Esophagus squamous epithelium (tissue), 5 donors: ENCODE data around the gene ITIH1. TPM values are rescaled to one million over a fixed set of nuclear protein-coding genes. Genes with fewer than 3 reads are reported as not detected.
A peak's percentile ranks its signal among the peaks of the same experiment; 100 is the strongest.

Source experiments
- DNase-seq: peaks from one replicate; lab custom pipeline; 2025; lab: John Stamatoyannopoulos, UW
- H3K27ac ChIP-seq, 4 donors: fragments of 200-600 bp; sonication (generic); one replicate each; pipeline ENCODE4 v1.5.1; 2016 to 2019; ENCODE audit warnings: mild to moderate bottlenecking in 1 of 4
- H3K27me3 ChIP-seq, 4 donors: fragments of 200-600 bp; sonication (generic); 1 replicate in 3 of 4; 2 replicates in 1 of 4; pipeline versions ENCODE4 v1.5.1 to v1.6.0; 2017 to 2021; ENCODE audit warnings: antibody characterized with exemption in 1 of 4
- H3K36me3 ChIP-seq, 3 donors: fragments of 200-600 bp; sonication (generic); one replicate each; pipeline ENCODE4 v1.5.1; 2016 to 2019
- H3K4me1 ChIP-seq, 3 donors: fragments of 200-600 bp; sonication (generic); one replicate each; pipeline ENCODE4 v1.5.1; 2017 to 2019
- H3K4me3 ChIP-seq, 4 donors: fragments of 200-600 bp; sonication (generic); 1 replicate in 3 of 4; 2 replicates in 1 of 4; pipeline ENCODE4 v1.5.1; 2016 to 2019; ENCODE audit warnings: mild to moderate bottlenecking in 2 of 4, moderate library complexity in 1 of 4
- H3K9me3 ChIP-seq, 3 donors: fragments of 200-600 bp; sonication (generic); one replicate each; pipeline ENCODE4 v1.5.1; 2016 to 2019
- CTCF ChIP-seq, 6 experiments: fragments of 450-650 bp in 4 of 6; fragments of 200-600 bp in 2 of 6; sonication (generic) in 2 of 6; IDR thresholded peaks; one replicate each; pipeline ENCODE4 v1.5.1; 2016 to 2019; ENCODE audit warnings: antibody characterized with exemption in 6 of 6, mild to moderate bottlenecking in 4 of 6, moderate library complexity in 4 of 6
- POLR2A ChIP-seq, 4 donors: fragments of 450-650 bp; IDR thresholded peaks; one replicate each; pipeline ENCODE4 v1.6.1; 2017; ENCODE audit warnings: antibody characterized with exemption in 4 of 4, mild to moderate bottlenecking in 4 of 4, moderate library complexity in 3 of 4
- WGBS, 2 donors: methylation state at CpG; one replicate each; pipeline ENCODE4 v1.1.5; 2018; 5-methylcytosine and 5-hydroxymethylcytosine counted together
- intact Hi-C: fragments of 100-400 bp; cut with DNase I; formaldehyde crosslinking; loops from one replicate; pipeline ENCODE4 v1.15.0; 2022
- total RNA-seq, 4 donors: library from RNA; depleted of rRNA; stranded (reverse); fragments of >200 nt; gene quantifications; one replicate each; pipeline ENCODE4 v1.1.0, GENCODE V29; 2016
- donor health status: DM: yes; HTN: yes; CAD: no.

ITIH1 gene
- total RNA-seq, 4 donors from 2014 or later, result not detected

GRCh38 chr3:52754373-52754772 lies 23.0 kb upstream of the ITIH1 start:
- H3K36me3 ChIP-seq, result peaks cover 4 to 98% (median 14%) of the 10 kb centered on the region in 3 donors
- no peak overlapping the region for H3K27ac ChIP-seq

GRCh38 chr3:52756141-52756540 lies 21.3 kb upstream of the ITIH1 start:
- Histone ChIP-seq H3K4me3 (no peak overlapping the region), H3K27me3 (no peaks in the 10 kb centered on the region), H3K27ac (no peak overlapping the region), H3K9me3 (no peaks in the 10 kb centered on the region), H3K4me1 (no peaks in the 10 kb centered on the region), H3K36me3 (peaks cover under 1 to 98% (median 11%) of the 10 kb centered on the region in 3 donors)
- no peak for TF ChIP-seq POLR2A (IDR thresholded peaks at IDR 0.05)
- TF ChIP-seq CTCF (IDR thresholded peaks at IDR 0.05), result no peak
- intact Hi-C loops, result no loop called here
- no peak for DNase-seq
- 88 to 100% methylated on average over 1 of the region's 1 CpG for WGBS, 2 donors

More at GRCh38 chr3:52754373-52754772, 23.0 kb upstream of the ITIH1 start:
- intact Hi-C loops, result no loop called here
- WGBS, 2 donors, result 76 to 83% methylated on average over 4 of the region's 4 CpGs
- Histone ChIP-seq H3K27me3 (no peaks in the 10 kb centered on the region), H3K4me3 (no peak overlapping the region), H3K9me3 (no peaks in the 10 kb centered on the region), H3K4me1 (no peaks in the 10 kb centered on the region)
- TF ChIP-seq POLR2A (IDR thresholded peaks at IDR 0.05), result no peak
- no peak for TF ChIP-seq CTCF (IDR thresholded peaks at IDR 0.05)
- DNase-seq, result no peak

- Histone ChIP-seq H3K4me1 (no peaks in the 10 kb centered on the region), H3K9me3 (no peaks in the 10 kb centered on the region), H3K36me3 (peaks cover 0 to 100% (median 25%) of the 10 kb centered on the region in 3 donors), H3K4me3 (no peak overlapping the region), H3K27ac (no peak overlapping the region), H3K27me3 (no peaks in the 10 kb centered on the region)
- TF ChIP-seq CTCF (IDR thresholded peaks at IDR 0.05) (no peak), POLR2A (IDR thresholded peaks at IDR 0.05) (no peak)
- WGBS, 2 donors, result 84 to 93% methylated on average over 2 of the region's 2 CpGs
- DNase-seq, result no peak
- intact Hi-C loops, result no loop called here
Observed at GRCh38 chr3:52763466-52763865, 13.9 kb upstream of the ITIH1 start.

- no peaks in the 10 kb centered on the region for H3K27me3 ChIP-seq
- TF ChIP-seq CTCF (IDR thresholded peaks at IDR 0.05), result no peak
- TF ChIP-seq POLR2A (IDR thresholded peaks at IDR 0.05), result no peak
- peak overlapping the region in 3 of 4 donors; percentile 73 to 83 (median 76) for H3K27ac ChIP-seq
- H3K36me3 ChIP-seq, result peaks cover 0 to 36% (median 0%) of the 10 kb centered on the region in 3 donors
- H3K9me3 ChIP-seq, result no peaks in the 10 kb centered on the region
- intact Hi-C loops, result no loop called here
- DNase-seq, result no peak
- 17% methylated on average over 13 of the region's 13 CpGs for WGBS, 2 donors
- H3K4me3 ChIP-seq, result peak overlapping the region; percentile 80 to 96 (median 89)
- peaks cover 0 to 23% (median 15%) of the 10 kb centered on the region in 3 donors for H3K4me1 ChIP-seq
Observed at GRCh38 chr3:52769786-52770455, 7.5 kb upstream of the ITIH1 start.

DNA sequence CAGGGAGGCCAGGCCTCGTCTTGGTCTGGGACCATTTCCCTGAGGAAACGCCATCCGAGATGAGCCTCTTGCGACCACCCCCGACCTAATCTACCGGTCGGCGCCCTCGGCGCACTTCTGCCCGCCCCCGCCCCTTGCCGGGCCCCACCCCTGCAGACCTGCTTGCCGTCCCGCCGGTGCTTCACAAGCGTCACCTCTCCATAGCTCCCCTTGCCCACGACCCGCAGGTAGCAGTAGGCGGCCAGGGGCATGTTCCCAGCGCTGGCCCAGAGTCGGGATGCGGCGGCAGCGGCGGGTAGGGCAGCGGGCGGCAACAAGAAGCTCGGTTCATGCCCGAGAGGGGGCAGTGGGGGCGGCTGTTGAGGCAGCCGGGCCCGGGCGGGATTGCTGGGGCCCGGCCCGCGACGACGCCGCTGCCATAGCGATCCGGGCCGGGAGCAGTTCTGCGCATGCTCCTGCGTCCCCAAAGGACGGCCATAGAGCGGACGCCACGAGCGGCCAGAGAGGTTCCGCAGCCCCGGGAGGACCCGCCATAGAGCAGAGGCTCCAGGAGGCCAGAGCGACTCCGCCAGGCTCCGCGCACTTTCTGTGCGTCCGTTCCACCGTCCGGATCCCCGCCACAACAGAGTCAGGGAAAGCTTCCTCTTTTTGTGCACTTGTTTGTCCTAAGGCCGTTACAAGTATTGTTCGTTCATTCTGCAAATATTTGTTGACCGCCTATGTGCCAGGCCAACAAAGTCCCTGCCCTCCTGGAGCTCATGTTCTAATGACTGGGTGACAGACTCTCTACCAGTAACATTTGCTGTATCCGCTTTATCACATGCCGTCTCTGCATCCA lies 6.7 kb upstream of the ITIH1 start, which contains the start of gene NEK4:
Gene NEK4, minus strand, starts transcription at position 445 of the 838 bp plus-strand sequence. Its CDS starts 194 bp downstream, at position 251.
- Histone ChIP-seq H3K9me3 (no peaks in the 10 kb centered on the region), H3K27ac (peak within 1 kb of the TSS; percentile 73 to 83 (median 78)), H3K4me1 (peaks cover 0 to 23% (median 15%) of the 10 kb centered on the region in 3 donors), H3K27me3 (no peaks in the 10 kb centered on the region), H3K4me3 (peak within 1 kb of the TSS; percentile 80 to 96 (median 89)), H3K36me3 (peaks cover 0 to 28% (median 0%) of the 10 kb centered on the region in 3 donors)
- TF ChIP-seq CTCF (IDR thresholded peaks at IDR 0.05) (peak in 1 of 6 experiments; percentile 10), POLR2A (IDR thresholded peaks at IDR 0.05) (peak in 3 of 4 donors; percentile 34 to 50 (median 35))
- peak; percentile 50 for DNase-seq
- WGBS, 2 donors, result 0 to 1% methylated on average over 19 to 23 of the region's 67 CpGs
- intact Hi-C loops, result no loop called here
